ENCODE data around the gene RELN.

Gene RELN

DNA sequence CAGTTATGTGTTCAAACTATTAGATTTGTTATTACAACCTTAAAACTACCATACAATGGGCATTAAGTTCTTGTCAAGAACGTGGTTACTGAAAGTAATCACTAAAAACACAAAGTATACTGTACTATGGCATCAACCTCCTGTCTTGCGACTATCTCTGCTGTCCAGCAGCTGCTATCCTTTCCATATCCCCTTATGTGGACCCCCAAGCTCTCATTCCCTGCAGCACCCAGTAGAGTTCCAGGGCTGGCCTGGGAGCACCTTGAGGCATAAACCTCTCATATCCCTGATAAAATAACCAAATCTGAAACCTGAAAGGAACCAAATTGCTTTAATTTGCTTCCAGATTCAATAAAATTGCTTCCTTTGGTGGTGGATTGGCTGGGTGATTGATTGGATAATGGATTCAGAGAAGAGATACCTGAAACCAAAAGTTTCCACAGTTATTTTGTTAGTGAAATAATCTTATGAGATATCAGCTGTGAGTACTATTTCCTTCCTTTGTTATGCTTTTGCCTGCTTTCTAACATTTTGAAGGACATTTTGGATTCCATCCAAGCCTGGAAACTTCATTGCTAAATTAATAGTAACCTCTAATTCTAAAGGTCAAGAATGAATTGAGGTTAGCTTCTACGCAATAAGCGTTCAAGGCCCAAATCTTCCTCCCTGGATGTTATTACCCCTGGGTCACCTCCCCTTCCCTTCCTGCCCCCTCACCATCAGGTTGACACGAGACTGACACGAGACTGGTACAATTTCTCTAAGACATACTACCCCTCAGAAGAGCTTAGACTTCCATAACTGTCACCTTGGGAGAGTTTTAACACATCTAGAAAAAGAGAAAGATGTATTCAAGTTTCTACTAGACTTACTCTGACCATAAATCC, 48.8 kb downstream of the RELN start:
- H2AFZ ChIP-seq (ENCODE audit: low read length) = no peak overlapping the region

DNA sequence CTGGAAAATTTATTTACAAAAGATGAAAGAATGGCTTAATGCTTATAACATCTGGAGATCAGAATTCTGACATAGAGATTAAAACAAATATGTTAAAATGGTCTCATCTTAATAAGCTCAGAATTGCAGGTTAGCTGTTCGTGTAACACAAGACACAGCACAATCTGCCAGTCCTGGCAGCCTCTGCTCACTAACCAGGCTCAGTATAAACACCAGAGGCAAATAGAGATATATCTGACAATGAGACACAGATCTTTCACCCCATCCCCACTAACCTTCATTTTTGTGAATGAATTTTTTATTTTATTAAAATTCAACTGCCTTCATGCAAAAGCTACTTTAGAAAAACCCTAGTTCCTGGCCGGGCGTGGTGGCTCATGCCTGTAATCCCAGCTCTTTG, 51.8 kb downstream of the RELN start:
- Histone ChIP-seq H4K20me1 (ENCODE audit: insufficient read depth, low read length) (no peaks in the 10 kb centered on the region), H3K9me2 (ENCODE audit: low read depth, low read length) (no peaks in the 10 kb centered on the region), H3K79me2 (ENCODE audit: insufficient read depth, low read length) (no peaks in the 10 kb centered on the region), H3K4me2 (ENCODE audit: low read length) (no peak overlapping the region), H3K4me3 (ENCODE audit: low read depth, low read length, poor library complexity, severe bottlenecking) (no peak overlapping the region), H3K9ac (ENCODE audit: low read length) (no peak overlapping the region), H3F3A (ENCODE audit: insufficient read depth, low read length) (no peaks in the 10 kb centered on the region), H3K9me3 (ENCODE audit: low read length) (no peaks in the 10 kb centered on the region), H2AFZ (ENCODE audit: low read length) (no peak overlapping the region), H3K27ac (ENCODE audit: low read depth, low read length, poor library complexity, severe bottlenecking) (no peak overlapping the region), H3K36me3 (ENCODE audit: insufficient read depth, low read length) (no peaks in the 10 kb centered on the region), H3K27me3 (ENCODE audit: insufficient read depth, low read length) (no peaks in the 10 kb centered on the region), H3K4me1 (ENCODE audit: insufficient read depth, low read length, severe bottlenecking) (no peaks in the 10 kb centered on the region)
- no peak for TF ChIP-seq EZH2 (IDR thresholded peaks at IDR 0.05; ENCODE audit: borderline replicate concordance, low read length)
- TF ChIP-seq, protein P1, sequence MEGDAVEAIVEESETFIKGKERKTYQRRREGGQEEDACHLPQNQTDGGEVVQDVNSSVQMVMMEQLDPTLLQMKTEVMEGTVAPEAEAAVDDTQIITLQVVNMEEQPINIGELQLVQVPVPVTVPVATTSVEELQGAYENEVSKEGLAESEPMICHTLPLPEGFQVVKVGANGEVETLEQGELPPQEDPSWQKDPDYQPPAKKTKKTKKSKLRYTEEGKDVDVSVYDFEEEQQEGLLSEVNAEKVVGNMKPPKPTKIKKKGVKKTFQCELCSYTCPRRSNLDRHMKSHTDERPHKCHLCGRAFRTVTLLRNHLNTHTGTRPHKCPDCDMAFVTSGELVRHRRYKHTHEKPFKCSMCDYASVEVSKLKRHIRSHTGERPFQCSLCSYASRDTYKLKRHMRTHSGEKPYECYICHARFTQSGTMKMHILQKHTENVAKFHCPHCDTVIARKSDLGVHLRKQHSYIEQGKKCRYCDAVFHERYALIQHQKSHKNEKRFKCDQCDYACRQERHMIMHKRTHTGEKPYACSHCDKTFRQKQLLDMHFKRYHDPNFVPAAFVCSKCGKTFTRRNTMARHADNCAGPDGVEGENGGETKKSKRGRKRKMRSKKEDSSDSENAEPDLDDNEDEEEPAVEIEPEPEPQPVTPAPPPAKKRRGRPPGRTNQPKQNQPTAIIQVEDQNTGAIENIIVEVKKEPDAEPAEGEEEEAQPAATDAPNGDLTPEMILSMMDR (IDR thresholded peaks at IDR 0.05; ENCODE audit: low read length) = no peak

More for the DNA sequence above, 48.8 kb downstream of the RELN start:
- Histone ChIP-seq H3K79me2 (ENCODE audit: insufficient read depth, low read length) (no peaks in the 10 kb centered on the region), H3F3A (ENCODE audit: insufficient read depth, low read length) (no peaks in the 10 kb centered on the region), H3K9me2 (ENCODE audit: low read depth, low read length) (no peaks in the 10 kb centered on the region), H3K9me3 (ENCODE audit: low read length) (no peaks in the 10 kb centered on the region), H3K9ac (ENCODE audit: low read length) (no peak overlapping the region), H3K4me1 (ENCODE audit: insufficient read depth, low read length, severe bottlenecking) (no peaks in the 10 kb centered on the region), H3K27me3 (ENCODE audit: insufficient read depth, low read length) (no peaks in the 10 kb centered on the region), H4K20me1 (ENCODE audit: insufficient read depth, low read length) (no peaks in the 10 kb centered on the region), H3K4me2 (ENCODE audit: low read length) (no peak overlapping the region), H3K4me3 (ENCODE audit: low read depth, low read length, poor library complexity, severe bottlenecking) (no peak overlapping the region), H3K27ac (ENCODE audit: low read depth, low read length, poor library complexity, severe bottlenecking) (no peak overlapping the region), H3K36me3 (ENCODE audit: insufficient read depth, low read length) (no peaks in the 10 kb centered on the region)
- TF ChIP-seq, protein P1 (IDR thresholded peaks at IDR 0.05; ENCODE audit: low read length) = no peak
- no peak for TF ChIP-seq EZH2 (IDR thresholded peaks at IDR 0.05; ENCODE audit: borderline replicate concordance, low read length)

DNA sequence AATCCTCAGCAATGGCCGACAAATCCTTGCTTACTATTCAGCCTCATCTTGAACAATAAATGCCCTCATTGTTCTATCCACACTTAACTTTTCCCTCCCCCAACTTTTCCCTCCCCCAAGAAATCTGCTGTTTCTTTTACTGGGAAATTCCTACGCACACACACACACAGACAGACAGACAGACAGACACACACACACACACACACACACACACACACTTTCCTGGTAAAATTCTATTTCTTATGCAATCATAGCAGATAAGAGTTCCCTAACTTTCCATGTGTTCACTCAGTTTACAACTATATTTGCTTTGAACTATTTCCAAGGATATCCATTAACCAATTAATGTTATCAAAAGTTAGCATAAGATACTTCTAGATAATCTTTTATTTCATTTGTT, 52.9 kb downstream of the RELN start:
- H3K4me2 ChIP-seq (ENCODE audit: low read length) = no peak overlapping the region
- no peaks in the 10 kb centered on the region for H3K4me1 ChIP-seq (ENCODE audit: insufficient read depth, low read length, severe bottlenecking)
- H4K20me1 ChIP-seq (ENCODE audit: insufficient read depth, low read length) = no peaks in the 10 kb centered on the region
- no peak overlapping the region for H3K4me3 ChIP-seq (ENCODE audit: low read depth, low read length, poor library complexity, severe bottlenecking)
- H3K36me3 ChIP-seq (ENCODE audit: insufficient read depth, low read length) = no peaks in the 10 kb centered on the region
- no peaks in the 10 kb centered on the region for H3F3A ChIP-seq (ENCODE audit: insufficient read depth, low read length)
- H3K27ac ChIP-seq (ENCODE audit: low read depth, low read length, poor library complexity, severe bottlenecking) = no peak overlapping the region
- H3K9me3 ChIP-seq (ENCODE audit: low read length) = no peaks in the 10 kb centered on the region
- no peaks in the 10 kb centered on the region for H3K79me2 ChIP-seq (ENCODE audit: insufficient read depth, low read length)
- no peak overlapping the region for H2AFZ ChIP-seq (ENCODE audit: low read length)
- no peak overlapping the region for H3K9ac ChIP-seq (ENCODE audit: low read length)
- H3K27me3 ChIP-seq (ENCODE audit: insufficient read depth, low read length) = no peaks in the 10 kb centered on the region
- TF ChIP-seq, protein P1 (IDR thresholded peaks at IDR 0.05; ENCODE audit: low read length) = no peak
- no peak for TF ChIP-seq EZH2 (IDR thresholded peaks at IDR 0.05; ENCODE audit: borderline replicate concordance, low read length)
- no peaks in the 10 kb centered on the region for H3K9me2 ChIP-seq (ENCODE audit: low read depth, low read length)

Data from OCI-LY1 (cell line).